ENCODE data around the gene RAD21L1. TPM values are rescaled to one million over a fixed set of nuclear protein-coding genes. Genes with fewer than 3 reads are reported as not detected.

RAD21L1 gene
- total and polyA plus RNA-seq, 4 donors: not detected

- H3K27ac ChIP-seq (ENCODE audit: low read depth in 1 of 2, low read length in 2 of 2): no peak overlapping the region
- TF ChIP-seq HNF4A (conservative IDR thresholded peaks at IDR 0.05): no peak
- no peak for TF ChIP-seq ZBTB33 (IDR thresholded peaks at IDR 0.05)
- TF ChIP-seq EGR1 (IDR thresholded peaks at IDR 0.05; ENCODE audit: low read depth in 2 of 2): no peak
- no peak for TF ChIP-seq JUND (IDR thresholded peaks at IDR 0.05)
- no peak for TF ChIP-seq HNF4G (IDR thresholded peaks at IDR 0.05)
- no peak for TF ChIP-seq ATF3 (IDR thresholded peaks at IDR 0.05)
- no peak for TF ChIP-seq GABPA (IDR thresholded peaks at IDR 0.05 in 1 of 2, conservative IDR thresholded peaks at IDR 0.05 in 1 of 2)
- no peak for TF ChIP-seq TAF1 (conservative IDR thresholded peaks at IDR 0.05)
- TF ChIP-seq YY1 (IDR thresholded peaks at IDR 0.05): no peak
- no peak for TF ChIP-seq REST (IDR thresholded peaks at IDR 0.05)
- TF ChIP-seq FOXA2 (IDR thresholded peaks at IDR 0.05): no peak
- no peak for TF ChIP-seq CTCF (IDR thresholded peaks at IDR 0.05; ENCODE audit: low read depth, low read length, missing input control)
- TF ChIP-seq MAX (IDR thresholded peaks at IDR 0.05): no peak
- TF ChIP-seq RXRA (IDR thresholded peaks at IDR 0.05): no peak
- TF ChIP-seq NR2F2 (IDR thresholded peaks at IDR 0.05): no peak
- no peak for TF ChIP-seq SP1 (IDR thresholded peaks at IDR 0.05)
- no peak for TF ChIP-seq FOXA1 (IDR thresholded peaks at IDR 0.05)
- no peak for TF ChIP-seq RAD21 (IDR thresholded peaks at IDR 0.05)
- no peaks in the 10 kb centered on the region for H3K9me3 ChIP-seq (ENCODE audit: control insufficient read depth in 4 of 4, low read length in 3 of 4)
- H3K27me3 ChIP-seq (ENCODE audit: control insufficient read depth in 4 of 4, insufficient read depth in 4 of 4, low read length in 3 of 4): peaks cover 0 to 2% (median 0%) of the 10 kb centered on the region in 4 donors
- H3K9ac ChIP-seq (ENCODE audit: low read depth in 1 of 2, low read length in 2 of 2): no peak overlapping the region
- H3K36me3 ChIP-seq (ENCODE audit: control insufficient read depth in 4 of 4, insufficient read depth in 3 of 4, low read depth in 1 of 4, low read length in 3 of 4): no peaks in the 10 kb centered on the region
- H3K4me1 ChIP-seq (ENCODE audit: control insufficient read depth in 4 of 4, insufficient read depth in 4 of 4, low read length in 3 of 4): no peaks in the 10 kb centered on the region
- H3K4me3 ChIP-seq (ENCODE audit: low read depth in 1 of 3, low read length in 3 of 3): no peak overlapping the region
- no peak for DNase-seq (ENCODE audit: low spot score)
These were observed 15.6 kb downstream of the RAD21L1 start for GRCh38 chr20:1241456-1241855.

Data from liver (tissue), 9 donors.